B cell (primary cell): Measurements from ENCODE around the gene SCOC. TPM values are rescaled to one million over a fixed set of nuclear protein-coding genes. Genes with fewer than 3 reads are reported as not detected.
A peak's percentile ranks its signal among the peaks of the same experiment; 100 is the strongest.

ENCODE experiments used
- ATAC-seq: fragments of 200-7000 bp; cut with Tn5 transposase; one replicate; pipeline ENCODE4 v1.10.0; 2021; ENCODE audit warnings: low read depth, mild to moderate bottlenecking, moderate number of reproducible peaks, moderate library complexity
- CTCF ChIA-PET: fragments of 350-600 bp; sonication (Branson Sonifier 250); formaldehyde crosslinking; loops from one replicate; lab custom pipeline; 2021; ENCODE audit warnings: antibody characterized with exemption, inconsistent platforms; lab: Charles Lee
- POLR2A ChIA-PET: fragments of 350-600 bp; sonication (Branson Sonifier 250); formaldehyde crosslinking; loops from one replicate; lab custom pipeline; 2021; ENCODE audit warnings: antibody characterized with exemption; lab: Charles Lee
- DNase-seq: peaks from one replicate; pipeline ENCODE4 v3.0.0; 2013
- H2AFZ ChIP-seq: 2 replicates; pipeline ENCODE4 v1.6.1; 2012; ENCODE audit warnings: mild to moderate bottlenecking, low read depth, low read length; ENCODE audit not compliant: insufficient read depth, poor library complexity, severe bottlenecking
- H3K27ac ChIP-seq, 2 donors: 1 replicate in 1 of 2; 2 replicates in 1 of 2; pipeline ENCODE4 v1.5.1; 2012 to 2013; ENCODE audit warnings: low read length in 2 of 2, mild to moderate bottlenecking in 2 of 2, moderate library complexity in 1 of 2
- H3K27me3 ChIP-seq, 4 experiments: fragments of 200-600 bp in 1 of 4; sonication (generic) in 1 of 4; replicated peaks in 1 of 4; 1 replicate in 2 of 4; 2 replicates in 2 of 4; pipeline versions ENCODE4 v1.6.1 to v1.7.0; 2013 to 2016; ENCODE audit warnings: low read length in 3 of 4, mild to moderate bottlenecking in 2 of 4, mixed read lengths in 1 of 4, moderate library complexity in 1 of 4; ENCODE audit not compliant: insufficient read depth in 4 of 4, control insufficient read depth in 3 of 4; ENCODE audit errors: control extremely low read depth in 1 of 4
- H3K36me3 ChIP-seq, 2 experiments: replicated peaks in 1 of 2; 1 replicate in 1 of 2; 2 replicates in 1 of 2; pipeline versions ENCODE4 v1.6.1 to v1.7.1; 2013; ENCODE audit warnings: low read length in 1 of 2; ENCODE audit not compliant: insufficient read depth in 2 of 2, control insufficient read depth in 1 of 2; ENCODE audit errors: control extremely low read depth in 1 of 2, extremely low read depth in 1 of 2
- H3K4me1 ChIP-seq, 2 donors: fragments of 200-600 bp in 1 of 2; sonication (generic) in 1 of 2; 1 replicate in 1 of 2; 2 replicates in 1 of 2; pipeline versions ENCODE4 v1.5.1 to v1.6.1; 2013 to 2017; ENCODE audit warnings: low read length in 2 of 2; ENCODE audit not compliant: control insufficient read depth in 2 of 2, insufficient read depth in 2 of 2
- H3K4me2 ChIP-seq: replicated peaks from 2 replicates; pipeline ENCODE3; 2012; ENCODE audit warnings: mild to moderate bottlenecking, low read depth, low read length; ENCODE audit not compliant: poor library complexity, severe bottlenecking
- H3K4me3 ChIP-seq, 5 experiments: fragments of 200-600 bp in 1 of 5; sonication (generic) in 1 of 5; 1 replicate in 3 of 5; 2 replicates in 2 of 5; pipeline versions ENCODE4 v1.5.1 to v1.7.0; 2011 to 2016; ENCODE audit warnings: low read length in 4 of 5, mild to moderate bottlenecking in 4 of 5, low read depth in 2 of 5, control low read depth in 1 of 5, moderate library complexity in 1 of 5; ENCODE audit not compliant: insufficient read depth in 1 of 5; ENCODE audit errors: control extremely low read depth in 1 of 5, extremely low read depth in 1 of 5
- H3K79me2 ChIP-seq: fragments of 200-600 bp; sonication (generic); one replicate; pipeline ENCODE4 v1.6.0; 2016; ENCODE audit warnings: low read length; ENCODE audit not compliant: control insufficient read depth, insufficient read depth
- H3K9ac ChIP-seq: fragments of 200-600 bp; sonication (generic); 2 replicates; pipeline ENCODE4 v1.6.1; 2017; ENCODE audit warnings: mild to moderate bottlenecking, low read length, moderate library complexity
- H3K9me3 ChIP-seq, 3 donors: one replicate each; pipeline versions ENCODE4 v1.6.1 to v1.7.1; 2013; ENCODE audit warnings: low read length in 2 of 3; ENCODE audit not compliant: control insufficient read depth in 2 of 3, insufficient read depth in 1 of 3; ENCODE audit errors: control extremely low read depth in 1 of 3
- H4K20me1 ChIP-seq: 2 replicates; pipeline ENCODE4 v1.6.0; 2012; ENCODE audit warnings: mild to moderate bottlenecking, low read length; ENCODE audit not compliant: insufficient read depth, control insufficient read depth, poor library complexity, severe bottlenecking
- H3K27ac Mint-ChIP-seq: one replicate; pipeline ENCODE4 v1.8.0; 2021; ENCODE audit warnings: mixed read lengths
- H3K27me3 Mint-ChIP-seq: one replicate; pipeline ENCODE4 v1.8.0; 2021; ENCODE audit warnings: mixed read lengths
- H3K4me1 Mint-ChIP-seq: one replicate; pipeline ENCODE4 v1.8.0; 2021; ENCODE audit warnings: mixed read lengths
- H3K4me3 Mint-ChIP-seq: one replicate; pipeline ENCODE4 v1.8.0; 2021; ENCODE audit warnings: mixed read lengths
- H3K9me3 Mint-ChIP-seq: one replicate; pipeline ENCODE4 v1.8.0; 2022; ENCODE audit warnings: mixed read lengths; ENCODE audit not compliant: insufficient read depth
- CTCF ChIP-seq: fragments of 200-600 bp; IDR thresholded peaks from one replicate; pipeline ENCODE4 v1.8.0; 2022; ENCODE audit warnings: antibody characterized with exemption, mild to moderate bottlenecking
- EZH2 ChIP-seq: IDR thresholded peaks from 2 replicates; pipeline ENCODE4 v1.6.1; 2012; ENCODE audit warnings: borderline replicate concordance, low read depth, mild to moderate bottlenecking, moderate library complexity, low read length; ENCODE audit not compliant: insufficient read depth, poor library complexity, severe bottlenecking
- WGBS: methylation state at CpG from one replicate; pipeline ENCODE4 v1.1.5; 2013; ENCODE audit warnings: missing lambda C conversion rate; ENCODE audit not compliant: insufficient coverage; 5-methylcytosine and 5-hydroxymethylcytosine counted together
- intact Hi-C: fragments of 100-400 bp; cut with micrococcal nuclease; formaldehyde crosslinking; loops from one replicate; pipeline ENCODE4 v1.10.0; 2022
- polyA plus RNA-seq: library from polyadenylated mRNA; depleted of rRNA; stranded (reverse); fragments of >200 nt; gene quantifications from 2 replicates; pipeline ENCODE4 v1.2.3, GENCODE V29; 2012
- total RNA-seq, 2 donors: library from RNA; stranded (reverse); fragments of 120-200 nt in 1 of 2; gene quantifications; 1 replicate in 1 of 2; 2 replicates in 1 of 2; pipeline versions ENCODE4 v1.2.3 to v1.2.4, GENCODE V29; 2013 to 2022

The SCOC gene
- total and polyA plus RNA-seq, 2 donors (not counting 1 experiment from before 2014, with no cell fraction given) = 4.6 to 18.4 TPM

- ATAC-seq (no peak), DNase-seq (peak; percentile 8)
- Histone ChIP-seq H3K9ac (no peak overlapping the region), H3K36me3 (no peaks in the 10 kb centered on the region), H2AFZ (peak overlapping the region; percentile 1), H3K27ac (no peak overlapping the region), H4K20me1 (no peaks in the 10 kb centered on the region), H3K9me3 (no peaks in the 10 kb centered on the region), H3K4me3 (no peak overlapping the region), H3K4me2 (no peak overlapping the region), H3K4me1 (peaks cover 6 to 7% of the 10 kb centered on the region in 2 donors), H3K27me3 (no peaks in the 10 kb centered on the region), H3K79me2 (no peaks in the 10 kb centered on the region)
- WGBS = 0% methylated on average over 1 of the region's 1 CpG
- ChIA-PET POLR2A (no interaction called here), CTCF (interaction anchor here (1.2 to 2.4 kb wide), 4 partner anchors 28 to 597 kb away, joined by 3 to 6 read pairs (median 4); no protein-coding TSS in a partner anchor)
- Mint-ChIP-seq H3K4me3 (no peak overlapping the region), H3K9me3 (no peaks in the 10 kb centered on the region), H3K27ac (no peak overlapping the region), H3K27me3 (peaks cover 9% of the 10 kb centered on the region), H3K4me1 (peaks cover 7% of the 10 kb centered on the region)
- TF ChIP-seq CTCF (no peak), EZH2 (no peak)
- intact Hi-C loops = no loop called here
Measured at GRCh38 chr4:140331245-140331644, 42.2 kb upstream of the SCOC start.

GRCh38 chr4:140331876-140332275, 41.6 kb upstream of the SCOC start:
- DNase-seq = no peak
- CTCF ChIA-PET = interaction anchor here (2.4 kb wide), 1 partner anchor 28 kb away, joined by 6 read pairs; no protein-coding TSS in a partner anchor
- Mint-ChIP-seq H3K27me3 (peaks cover 16% of the 10 kb centered on the region), H3K9me3 (no peaks in the 10 kb centered on the region), H3K4me3 (no peak overlapping the region), H3K27ac (no peak overlapping the region), H3K4me1 (peaks cover 7% of the 10 kb centered on the region)
- Histone ChIP-seq H3K4me3 (no peak overlapping the region), H3K4me2 (no peak overlapping the region), H3K9ac (no peak overlapping the region), H2AFZ (no peak overlapping the region), H3K4me1 (peaks cover 6 to 7% of the 10 kb centered on the region in 2 donors), H3K27me3 (no peaks in the 10 kb centered on the region), H3K27ac (no peak overlapping the region), H3K36me3 (no peaks in the 10 kb centered on the region), H3K9me3 (no peaks in the 10 kb centered on the region), H3K79me2 (no peaks in the 10 kb centered on the region), H4K20me1 (no peaks in the 10 kb centered on the region)
- ATAC-seq = no peak
- POLR2A ChIA-PET = no interaction called here
- TF ChIP-seq EZH2 (no peak), CTCF (no peak)
- WGBS = 100% methylated on average over 1 of the region's 5 CpGs
- intact Hi-C loops = no loop called here
